Tibial nerve (tissue), 4 donors: ENCODE results near the gene TSPAN17. TPM values are rescaled to one million over a fixed set of nuclear protein-coding genes. Genes with fewer than 3 reads are reported as not detected.
"Not testable (repeated sequence)": the region's sequence is repeated elsewhere in the genome, so short reads cannot be mapped to it uniquely, and the experiment has no call there.

ENCODE experiments used
- DNase-seq, 2 donors: peaks; one replicate each; pipeline ENCODE4 v3.0.0-alpha.2; 2019; ENCODE audit warnings: low spot score in 2 of 2
- H3K27ac ChIP-seq, 4 donors: fragments of 200-600 bp; sonication (generic) in 3 of 4; one replicate each; pipeline ENCODE4 v1.5.1; 2017 to 2019; ENCODE audit warnings: mild to moderate bottlenecking in 1 of 4
- H3K27me3 ChIP-seq, 2 donors: fragments of 200-600 bp; sonication (generic) in 1 of 2; one replicate each; pipeline versions ENCODE4 v1.5.1 to v1.6.0; 2017 to 2019
- H3K36me3 ChIP-seq, 3 donors: fragments of 200-600 bp; sonication (generic); one replicate each; pipeline ENCODE4 v1.5.1; 2018 to 2019
- H3K4me1 ChIP-seq, 4 donors: fragments of 200-600 bp; sonication (generic) in 3 of 4; one replicate each; pipeline ENCODE4 v1.5.1; 2017 to 2019
- H3K4me3 ChIP-seq, 4 donors: fragments of 200-600 bp; sonication (generic) in 3 of 4; one replicate each; pipeline ENCODE4 v1.5.1; 2017 to 2019; ENCODE audit warnings: mild to moderate bottlenecking in 1 of 4, moderate library complexity in 1 of 4
- H3K9me3 ChIP-seq, 4 donors: fragments of 200-600 bp; sonication (generic) in 3 of 4; one replicate each; pipeline ENCODE4 v1.5.1; 2017 to 2019
- CTCF ChIP-seq, 5 experiments: fragments of 200-600 bp in 3 of 5; fragments of 450-650 bp in 2 of 5; sonication (generic) in 3 of 5; IDR thresholded peaks; one replicate each; pipeline ENCODE4 v1.5.1; 2016 to 2019; ENCODE audit warnings: antibody characterized with exemption in 5 of 5, mild to moderate bottlenecking in 3 of 5, moderate library complexity in 2 of 5
- EP300 ChIP-seq, 2 donors: sonication (generic); formaldehyde crosslinking; IDR thresholded peaks; one replicate each; pipeline ENCODE4 v1.6.1; 2017; ENCODE audit warnings: antibody characterized with exemption in 2 of 2, mild to moderate bottlenecking in 1 of 2
- POLR2A ChIP-seq, 2 donors: fragments of 450-650 bp; IDR thresholded peaks; one replicate each; pipeline ENCODE4 v1.6.1; 2017; ENCODE audit warnings: antibody characterized with exemption in 2 of 2, mild to moderate bottlenecking in 2 of 2, moderate library complexity in 2 of 2
- WGBS, 2 donors: methylation state at CpG; one replicate each; pipeline ENCODE4 v1.1.5; 2018; 5-methylcytosine and 5-hydroxymethylcytosine counted together
- total RNA-seq, 4 donors: library from RNA; depleted of rRNA; stranded (reverse); fragments of >200 nt; gene quantifications; one replicate each; pipeline ENCODE4 v1.1.0, GENCODE V29; 2016

Gene TSPAN17
- total RNA-seq, 4 donors from 2014 or later: 11.0 to 25.8 (median 14.3) TPM

GRCh38 chr5:176694631-176695030 lies 47.3 kb downstream of the TSPAN17 start:
- H3K36me3 ChIP-seq: no peaks in the 10 kb centered on the region
- DNase-seq: no peak
- no peaks in the 10 kb centered on the region for H3K4me1 ChIP-seq
- peaks cover 0 to 3% (median 0%) of the 10 kb centered on the region in 4 donors for H3K9me3 ChIP-seq
- 68 to 75% methylated on average over 9 of the region's 9 CpGs for WGBS, 2 donors
- peaks cover 0 to 82% of the 10 kb centered on the region in 2 donors for H3K27me3 ChIP-seq
- no peak overlapping the region for H3K4me3 ChIP-seq
- H3K27ac ChIP-seq: no peak overlapping the region
- TF ChIP-seq EP300 (IDR thresholded peaks at IDR 0.05) (no peak), CTCF (IDR thresholded peaks at IDR 0.05) (no peak), POLR2A (IDR thresholded peaks at IDR 0.05) (no peak)

GRCh38 chr5:176695073-176695472 lies 47.8 kb downstream of the TSPAN17 start:
- H3K36me3 ChIP-seq: no peaks in the 10 kb centered on the region
- H3K27ac ChIP-seq: no peak overlapping the region
- no peak for DNase-seq
- H3K27me3 ChIP-seq: peaks cover 0 to 86% of the 10 kb centered on the region in 2 donors
- no peak for TF ChIP-seq POLR2A (IDR thresholded peaks at IDR 0.05)
- no peak for TF ChIP-seq EP300 (IDR thresholded peaks at IDR 0.05)
- TF ChIP-seq CTCF (IDR thresholded peaks at IDR 0.05): no peak
- WGBS, 2 donors: 60 to 62% methylated on average over 8 of the region's 8 CpGs
- no peaks in the 10 kb centered on the region for H3K4me1 ChIP-seq
- H3K4me3 ChIP-seq: no peak overlapping the region
- peaks cover 0 to 3% (median 0%) of the 10 kb centered on the region in 4 donors for H3K9me3 ChIP-seq

GRCh38 chr5:176697267-176697933 lies 50.1 kb downstream of the TSPAN17 start:
- no peak overlapping the region for H3K4me3 ChIP-seq
- no peak for DNase-seq
- no peaks in the 10 kb centered on the region for H3K4me1 ChIP-seq
- no peak for TF ChIP-seq EP300 (IDR thresholded peaks at IDR 0.05)
- no peak for TF ChIP-seq CTCF (IDR thresholded peaks at IDR 0.05)
- no peak for TF ChIP-seq POLR2A (IDR thresholded peaks at IDR 0.05)
- no peaks in the 10 kb centered on the region for H3K9me3 ChIP-seq
- H3K36me3 ChIP-seq: no peaks in the 10 kb centered on the region
- H3K27ac ChIP-seq: no peak overlapping the region
- H3K27me3 ChIP-seq: peaks cover 0 to 87% of the 10 kb centered on the region in 2 donors
- WGBS, 2 donors: 64 to 67% methylated on average over 10 of the region's 10 CpGs

GRCh38 chr5:176697934-176698538 lies 50.8 kb downstream of the TSPAN17 start:
- Histone ChIP-seq H3K27me3 (peaks cover 0 to 87% of the 10 kb centered on the region in 2 donors), H3K36me3 (no peaks in the 10 kb centered on the region), H3K4me1 (no peaks in the 10 kb centered on the region), H3K9me3 (no peaks in the 10 kb centered on the region), H3K4me3 (no peak overlapping the region), H3K27ac (no peak overlapping the region)
- WGBS, 2 donors: 26 to 29% methylated on average over 5 to 9 of the region's 9 CpGs
- TF ChIP-seq CTCF (IDR thresholded peaks at IDR 0.05): no peak
- TF ChIP-seq EP300 (IDR thresholded peaks at IDR 0.05): no peak
- TF ChIP-seq POLR2A (IDR thresholded peaks at IDR 0.05): no peak
- no peak for DNase-seq

- H3K9me3 ChIP-seq, H3K27ac ChIP-seq, H3K4me3 ChIP-seq, H3K4me1 ChIP-seq, H3K36me3 ChIP-seq, DNase-seq: not testable (repeated sequence)
- peaks cover 0 to 74% of the 10 kb centered on the region in 2 donors for H3K27me3 ChIP-seq
- 86 to 90% methylated on average over 5 of the region's 5 CpGs for WGBS, 2 donors
These were observed 52.2 kb downstream of the TSPAN17 start for GRCh38 chr5:176699446-176699845.
